GM18867 (cell line): ENCODE results near the gene LGR6.
"Not testable (repeated sequence)": the region's sequence is repeated elsewhere in the genome, so short reads cannot be mapped to it uniquely, and the experiment has no call there.

Experiments used
- ATAC-seq: cut with Tn5 transposase; IDR thresholded peaks from one replicate; pipeline ENCODE4 v1.9.1; 2021; ENCODE audit warnings: mild to moderate bottlenecking, moderate library complexity; ENCODE audit not compliant: unreplicated experiment

The LGR6 gene

GRCh38 chr1:202158810-202159533 is 34.6 kb upstream of the LGR6 start:
- ATAC-seq: no peak

- ATAC-seq: no peak
Observed at GRCh38 chr1:202159534-202160371, 33.8 kb upstream of the LGR6 start.

GRCh38 chr1:202160377-202160940 is 33.1 kb upstream of the LGR6 start, which contains the start of gene PTPN7:
Gene PTPN7 (minus strand): TSS chr1:202160602. CDS start chr1:202159402, 1,200 bp downstream.
- peak; percentile 53 for ATAC-seq

GRCh38 chr1:202161151-202162046 is 32.2 kb upstream of the LGR6 start:
- no peak for ATAC-seq

- no peak for ATAC-seq
Observed at GRCh38 chr1:202162047-202162417, 31.6 kb upstream of the LGR6 start.

GRCh38 chr1:202162418-202163280 is 30.9 kb upstream of the LGR6 start:
- no peak for ATAC-seq

GRCh38 chr1:202163281-202164270 is 30.0 kb upstream of the LGR6 start:
- ATAC-seq: no peak

GRCh38 chr1:202164271-202165037 is 29.1 kb upstream of the LGR6 start:
- peak; percentile 58 for ATAC-seq

GRCh38 chr1:202165267-202165941 is 28.2 kb upstream of the LGR6 start:
- ATAC-seq: no peak

- ATAC-seq: no peak
Observed at GRCh38 chr1:202165942-202166843, 27.4 kb upstream of the LGR6 start.

- ATAC-seq: not testable (repeated sequence)
Observed at GRCh38 chr1:202167054-202167453, 26.5 kb upstream of the LGR6 start.

- ATAC-seq: no peak
Observed at GRCh38 chr1:202167708-202168415, 25.7 kb upstream of the LGR6 start.

GRCh38 chr1:202168861-202169260 is 24.7 kb upstream of the LGR6 start:
- ATAC-seq: no peak

GRCh38 chr1:202170726-202171125 is 22.9 kb upstream of the LGR6 start:
- ATAC-seq: no peak

- ATAC-seq: no peak
Observed at GRCh38 chr1:202171292-202172014, 22.1 kb upstream of the LGR6 start.
